ENCODE measurements around the gene NCKAP5. TPM values are rescaled to one million over a fixed set of nuclear protein-coding genes. Genes with fewer than 3 reads are reported as not detected.

Gene NCKAP5
- polyA plus RNA-seq, 2 donors: 2.2 to 3.0 TPM

DNA sequence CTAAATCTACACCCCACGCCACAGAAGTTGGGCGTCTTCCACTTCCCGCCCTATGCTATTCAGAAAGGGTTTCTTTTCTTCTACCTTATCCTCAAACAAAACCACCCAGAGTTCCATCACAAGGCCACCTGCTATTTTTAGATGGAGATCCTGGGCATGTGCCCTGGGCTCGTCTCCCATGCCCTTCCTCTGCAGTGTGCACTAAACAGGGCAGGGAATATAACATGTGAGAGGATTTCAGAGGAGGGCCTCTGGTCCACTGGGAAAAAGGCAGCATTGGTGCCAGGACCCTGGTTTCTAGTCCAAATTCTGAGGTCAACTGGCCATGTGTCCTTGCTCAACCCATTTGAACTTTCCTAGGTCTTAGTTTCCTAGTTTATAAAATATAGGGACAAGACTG lies 320.0 kb downstream of the NCKAP5 start:
- H3K9me3 ChIP-seq (ENCODE audit: control insufficient read depth in 2 of 2, insufficient read depth in 1 of 2, low read depth in 1 of 2, low read length in 1 of 2): no peaks in the 10 kb centered on the region
- 76 to 79% methylated on average over 4 of the region's 4 CpGs for WGBS, 2 donors
- H3K27ac ChIP-seq (ENCODE audit: low read depth in 2 of 2, low read length in 1 of 2): no peak overlapping the region
- no peak overlapping the region for H3K4me3 ChIP-seq (ENCODE audit: low read depth in 1 of 2, low read length in 2 of 2)
- no peaks in the 10 kb centered on the region for H3K27me3 ChIP-seq (ENCODE audit: control insufficient read depth in 1 of 2, insufficient read depth in 2 of 2, low read length in 2 of 2)
- no peaks in the 10 kb centered on the region for H3K36me3 ChIP-seq (ENCODE audit: control insufficient read depth in 2 of 2, insufficient read depth in 2 of 2, low read length in 1 of 2)
- peaks cover 0 to 3% of the 10 kb centered on the region in 2 donors for H3K4me1 ChIP-seq (ENCODE audit: control insufficient read depth in 2 of 2, insufficient read depth in 2 of 2, low read length in 1 of 2)

- WGBS, 2 donors: 64 to 71% methylated on average over 2 of the region's 2 CpGs
- H3K27ac ChIP-seq (ENCODE audit: low read depth in 2 of 2, low read length in 1 of 2): no peak overlapping the region
- no peak overlapping the region for H3K4me3 ChIP-seq (ENCODE audit: low read depth in 1 of 2, low read length in 2 of 2)
- no peaks in the 10 kb centered on the region for H3K36me3 ChIP-seq (ENCODE audit: control insufficient read depth in 2 of 2, insufficient read depth in 2 of 2, low read length in 1 of 2)
- no peaks in the 10 kb centered on the region for H3K9me3 ChIP-seq (ENCODE audit: control insufficient read depth in 2 of 2, insufficient read depth in 1 of 2, low read depth in 1 of 2, low read length in 1 of 2)
- no peaks in the 10 kb centered on the region for H3K27me3 ChIP-seq (ENCODE audit: control insufficient read depth in 1 of 2, insufficient read depth in 2 of 2, low read length in 2 of 2)
- H3K4me1 ChIP-seq (ENCODE audit: control insufficient read depth in 2 of 2, insufficient read depth in 2 of 2, low read length in 1 of 2): peaks cover 0 to 3% of the 10 kb centered on the region in 2 donors
Measured at GRCh38 chr2:133247631-133248030, 320.6 kb downstream of the NCKAP5 start.

- H3K36me3 ChIP-seq (ENCODE audit: control insufficient read depth in 2 of 2, insufficient read depth in 2 of 2, low read length in 1 of 2): no peaks in the 10 kb centered on the region
- H3K27ac ChIP-seq (ENCODE audit: low read depth in 2 of 2, low read length in 1 of 2): no peak overlapping the region
- H3K4me1 ChIP-seq (ENCODE audit: control insufficient read depth in 2 of 2, insufficient read depth in 2 of 2, low read length in 1 of 2): no peaks in the 10 kb centered on the region
- H3K9me3 ChIP-seq (ENCODE audit: control insufficient read depth in 2 of 2, insufficient read depth in 1 of 2, low read depth in 1 of 2, low read length in 1 of 2): no peaks in the 10 kb centered on the region
- H3K4me3 ChIP-seq (ENCODE audit: low read depth in 1 of 2, low read length in 2 of 2): no peak overlapping the region
- H3K27me3 ChIP-seq (ENCODE audit: control insufficient read depth in 1 of 2, insufficient read depth in 2 of 2, low read length in 2 of 2): no peaks in the 10 kb centered on the region
- WGBS, 2 donors: 51 to 55% methylated on average over 2 of the region's 2 CpGs
Measured at GRCh38 chr2:133241224-133241571, 327.1 kb downstream of the NCKAP5 start.

DNA sequence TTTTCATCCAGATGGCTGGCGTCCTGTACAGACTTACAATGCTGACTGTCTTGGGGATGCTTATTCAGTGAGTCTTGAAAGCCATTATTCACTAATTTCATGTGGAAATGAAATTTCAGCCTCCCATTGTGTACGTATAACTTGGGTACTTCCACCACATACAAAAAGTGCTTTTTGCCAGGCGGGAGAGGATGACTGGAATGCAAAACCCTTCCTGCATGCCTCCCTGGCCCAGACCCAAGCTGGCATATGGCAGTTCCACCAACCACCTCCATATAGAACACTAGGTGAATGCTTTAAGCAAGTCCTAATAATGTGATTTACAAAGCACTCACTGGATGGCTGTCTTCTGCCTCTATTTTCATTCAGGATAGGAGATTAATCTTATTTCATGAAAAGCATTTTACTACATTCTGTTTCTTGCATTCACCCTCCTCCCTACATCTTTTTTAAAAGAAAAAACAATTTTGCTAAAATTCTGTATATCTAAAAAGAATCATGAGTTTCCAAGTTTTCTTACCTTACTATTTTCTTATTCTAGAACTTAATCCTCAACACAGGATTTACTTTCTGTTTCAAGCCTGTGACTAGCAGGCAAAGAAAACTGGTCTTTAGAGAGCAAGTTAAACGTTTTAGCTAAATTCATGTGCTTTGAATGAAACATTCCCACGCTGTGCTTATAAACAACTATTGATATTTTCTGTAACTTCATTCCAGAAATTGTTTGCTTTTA lies 327.6 kb downstream of the NCKAP5 start:
- no peaks in the 10 kb centered on the region for H3K36me3 ChIP-seq (ENCODE audit: control insufficient read depth in 2 of 2, insufficient read depth in 2 of 2, low read length in 1 of 2)
- no peak overlapping the region for H3K4me3 ChIP-seq (ENCODE audit: low read depth in 1 of 2, low read length in 2 of 2)
- H3K9me3 ChIP-seq (ENCODE audit: control insufficient read depth in 2 of 2, insufficient read depth in 1 of 2, low read depth in 1 of 2, low read length in 1 of 2): no peaks in the 10 kb centered on the region
- no peaks in the 10 kb centered on the region for H3K27me3 ChIP-seq (ENCODE audit: control insufficient read depth in 1 of 2, insufficient read depth in 2 of 2, low read length in 2 of 2)
- H3K4me1 ChIP-seq (ENCODE audit: control insufficient read depth in 2 of 2, insufficient read depth in 2 of 2, low read length in 1 of 2): no peaks in the 10 kb centered on the region
- H3K27ac ChIP-seq (ENCODE audit: low read depth in 2 of 2, low read length in 1 of 2): peak overlapping the region in 1 of 2 donors; percentile 21
- 59 to 62% methylated on average over 5 of the region's 5 CpGs for WGBS, 2 donors

DNA sequence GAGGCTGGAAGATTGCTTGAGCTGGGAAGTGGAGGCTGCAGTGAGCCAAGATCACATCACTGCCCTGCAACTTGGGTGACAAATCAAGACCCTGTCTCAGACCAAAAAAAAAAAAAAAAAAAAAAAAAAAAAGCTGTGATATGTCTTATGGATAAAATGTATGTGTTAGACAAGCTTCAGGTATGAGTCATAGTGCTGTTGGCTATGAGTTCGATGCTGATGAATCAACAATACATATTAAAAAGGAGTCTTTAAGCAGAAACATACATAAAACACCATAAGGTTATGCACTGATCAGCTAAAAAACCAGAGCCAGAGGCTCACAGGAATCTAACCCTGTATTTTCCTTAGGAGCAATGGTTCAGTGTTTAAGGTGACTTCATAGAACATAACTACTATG lies 332.3 kb downstream of the NCKAP5 start:
- H3K27me3 ChIP-seq (ENCODE audit: control insufficient read depth in 1 of 2, insufficient read depth in 2 of 2, low read length in 2 of 2): no peaks in the 10 kb centered on the region
- H3K27ac ChIP-seq (ENCODE audit: low read depth in 2 of 2, low read length in 1 of 2): no peak overlapping the region
- H3K36me3 ChIP-seq (ENCODE audit: control insufficient read depth in 2 of 2, insufficient read depth in 2 of 2, low read length in 1 of 2): no peaks in the 10 kb centered on the region
- no peaks in the 10 kb centered on the region for H3K9me3 ChIP-seq (ENCODE audit: control insufficient read depth in 2 of 2, insufficient read depth in 1 of 2, low read depth in 1 of 2, low read length in 1 of 2)
- no peak overlapping the region for H3K4me3 ChIP-seq (ENCODE audit: low read depth in 1 of 2, low read length in 2 of 2)
- no peaks in the 10 kb centered on the region for H3K4me1 ChIP-seq (ENCODE audit: control insufficient read depth in 2 of 2, insufficient read depth in 2 of 2, low read length in 1 of 2)
- WGBS, 2 donors: 44 to 54% methylated on average over 1 of the region's 1 CpG

GRCh38 chr2:133232556-133232955 lies 335.7 kb downstream of the NCKAP5 start:
- Histone ChIP-seq H3K27me3 (ENCODE audit: control insufficient read depth in 1 of 2, insufficient read depth in 2 of 2, low read length in 2 of 2) (no peaks in the 10 kb centered on the region), H3K27ac (ENCODE audit: low read depth in 2 of 2, low read length in 1 of 2) (no peak overlapping the region)

GRCh38 chr2:133231264-133231663 lies 337.0 kb downstream of the NCKAP5 start:
- 79 to 95% methylated on average over 1 of the region's 1 CpG for WGBS, 2 donors
- H3K4me1 ChIP-seq (ENCODE audit: control insufficient read depth in 2 of 2, insufficient read depth in 2 of 2, low read length in 1 of 2): no peaks in the 10 kb centered on the region
- no peaks in the 10 kb centered on the region for H3K36me3 ChIP-seq (ENCODE audit: control insufficient read depth in 2 of 2, insufficient read depth in 2 of 2, low read length in 1 of 2)
- H3K9me3 ChIP-seq (ENCODE audit: control insufficient read depth in 2 of 2, insufficient read depth in 1 of 2, low read depth in 1 of 2, low read length in 1 of 2): no peaks in the 10 kb centered on the region
- no peaks in the 10 kb centered on the region for H3K27me3 ChIP-seq (ENCODE audit: control insufficient read depth in 1 of 2, insufficient read depth in 2 of 2, low read length in 2 of 2)
- H3K4me3 ChIP-seq (ENCODE audit: low read depth in 1 of 2, low read length in 2 of 2): no peak overlapping the region
- H3K27ac ChIP-seq (ENCODE audit: low read depth in 2 of 2, low read length in 1 of 2): no peak overlapping the region

More at GRCh38 chr2:133232556-133232955, 335.7 kb downstream of the NCKAP5 start:
- Histone ChIP-seq H3K4me3 (ENCODE audit: low read depth in 1 of 2, low read length in 2 of 2) (no peak overlapping the region), H3K36me3 (ENCODE audit: control insufficient read depth in 2 of 2, insufficient read depth in 2 of 2, low read length in 1 of 2) (no peaks in the 10 kb centered on the region), H3K9me3 (ENCODE audit: control insufficient read depth in 2 of 2, insufficient read depth in 1 of 2, low read depth in 1 of 2, low read length in 1 of 2) (no peaks in the 10 kb centered on the region), H3K4me1 (ENCODE audit: control insufficient read depth in 2 of 2, insufficient read depth in 2 of 2, low read length in 1 of 2) (no peaks in the 10 kb centered on the region)
- WGBS, 2 donors: 40 to 70% methylated on average over 1 of the region's 1 CpG

DNA sequence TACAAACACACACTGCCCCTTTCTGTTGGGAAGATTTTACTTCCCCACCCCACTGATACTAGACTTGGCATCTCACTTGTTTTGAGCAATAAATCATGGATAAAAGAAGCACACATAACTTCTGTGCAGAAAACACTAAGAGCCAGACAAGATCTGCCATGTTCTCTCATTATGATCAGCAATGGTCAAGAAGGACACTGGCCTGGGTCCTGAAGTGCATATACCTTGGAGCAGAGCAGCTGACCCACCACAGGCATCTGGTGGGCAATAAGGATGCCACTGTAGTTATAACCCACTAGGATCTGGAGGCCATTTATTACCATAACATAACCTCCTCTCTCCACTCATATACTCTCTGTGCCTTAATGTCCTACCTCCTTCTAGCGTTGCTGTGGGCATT lies 338.3 kb downstream of the NCKAP5 start:
- WGBS, 2 donors: 83 to 91% methylated on average over 1 of the region's 1 CpG

DNA sequence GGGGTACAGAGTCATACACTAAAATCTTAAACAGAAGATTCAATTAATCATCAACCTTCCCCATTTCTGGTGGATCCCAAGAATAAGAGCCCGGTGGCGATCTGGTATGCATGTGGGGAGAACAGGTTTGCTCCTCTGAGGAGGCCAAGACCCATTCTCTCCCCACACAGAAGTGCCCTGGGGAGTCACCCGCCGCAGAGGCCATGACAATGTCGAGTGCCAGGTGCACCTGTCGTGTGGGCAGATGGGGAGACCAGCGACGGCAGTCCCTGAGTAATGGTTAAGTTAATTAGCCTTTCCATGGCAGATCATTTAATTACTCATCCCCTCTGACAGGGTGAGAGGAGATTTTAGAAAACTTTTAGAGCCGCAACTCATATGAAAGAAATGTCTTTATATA lies 345.0 kb downstream of the NCKAP5 start:
- WGBS, 2 donors: 86 to 92% methylated on average over 9 of the region's 9 CpGs
- H3K4me3 ChIP-seq (ENCODE audit: low read depth in 1 of 2, low read length in 2 of 2): no peak overlapping the region
- no peaks in the 10 kb centered on the region for H3K27me3 ChIP-seq (ENCODE audit: control insufficient read depth in 1 of 2, insufficient read depth in 2 of 2, low read length in 2 of 2)
- no peak overlapping the region for H3K27ac ChIP-seq (ENCODE audit: low read depth in 2 of 2, low read length in 1 of 2)
- no peaks in the 10 kb centered on the region for H3K9me3 ChIP-seq (ENCODE audit: control insufficient read depth in 2 of 2, insufficient read depth in 1 of 2, low read depth in 1 of 2, low read length in 1 of 2)
- H3K36me3 ChIP-seq (ENCODE audit: control insufficient read depth in 2 of 2, insufficient read depth in 2 of 2, low read length in 1 of 2): no peaks in the 10 kb centered on the region
- no peaks in the 10 kb centered on the region for H3K4me1 ChIP-seq (ENCODE audit: control insufficient read depth in 2 of 2, insufficient read depth in 2 of 2, low read length in 1 of 2)

More for the DNA sequence above, 338.3 kb downstream of the NCKAP5 start:
- no peaks in the 10 kb centered on the region for H3K36me3 ChIP-seq (ENCODE audit: control insufficient read depth in 2 of 2, insufficient read depth in 2 of 2, low read length in 1 of 2)
- no peaks in the 10 kb centered on the region for H3K9me3 ChIP-seq (ENCODE audit: control insufficient read depth in 2 of 2, insufficient read depth in 1 of 2, low read depth in 1 of 2, low read length in 1 of 2)
- no peak overlapping the region for H3K27ac ChIP-seq (ENCODE audit: low read depth in 2 of 2, low read length in 1 of 2)
- H3K4me3 ChIP-seq (ENCODE audit: low read depth in 1 of 2, low read length in 2 of 2): no peak overlapping the region
- H3K4me1 ChIP-seq (ENCODE audit: control insufficient read depth in 2 of 2, insufficient read depth in 2 of 2, low read length in 1 of 2): no peaks in the 10 kb centered on the region
- no peaks in the 10 kb centered on the region for H3K27me3 ChIP-seq (ENCODE audit: control insufficient read depth in 1 of 2, insufficient read depth in 2 of 2, low read length in 2 of 2)

DNA sequence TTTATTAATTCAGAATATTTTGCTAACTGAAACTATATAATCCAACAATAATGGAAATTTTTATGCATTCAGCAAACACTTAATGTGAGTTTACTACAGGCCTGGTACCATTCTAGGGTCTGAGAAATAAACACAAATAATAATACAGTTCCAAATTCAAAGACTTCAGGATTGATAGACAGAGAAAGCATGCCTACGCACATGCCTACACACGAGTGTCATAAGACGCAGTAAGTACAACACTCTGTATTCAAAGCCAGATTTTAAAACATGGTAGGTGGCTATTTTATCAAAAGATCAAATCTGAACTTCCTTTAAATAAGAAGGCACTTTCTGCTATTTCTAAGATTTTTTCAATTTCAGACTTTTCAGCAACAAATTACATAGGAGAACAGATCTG lies 346.9 kb downstream of the NCKAP5 start:
- H3K4me3 ChIP-seq (ENCODE audit: low read depth in 1 of 2, low read length in 2 of 2): no peak overlapping the region
- no peaks in the 10 kb centered on the region for H3K4me1 ChIP-seq (ENCODE audit: control insufficient read depth in 2 of 2, insufficient read depth in 2 of 2, low read length in 1 of 2)
- H3K36me3 ChIP-seq (ENCODE audit: control insufficient read depth in 2 of 2, insufficient read depth in 2 of 2, low read length in 1 of 2): no peaks in the 10 kb centered on the region
- H3K27me3 ChIP-seq (ENCODE audit: control insufficient read depth in 1 of 2, insufficient read depth in 2 of 2, low read length in 2 of 2): no peaks in the 10 kb centered on the region
- WGBS, 2 donors: 94 to 96% methylated on average over 3 of the region's 3 CpGs
- H3K27ac ChIP-seq (ENCODE audit: low read depth in 2 of 2, low read length in 1 of 2): no peak overlapping the region
- no peaks in the 10 kb centered on the region for H3K9me3 ChIP-seq (ENCODE audit: control insufficient read depth in 2 of 2, insufficient read depth in 1 of 2, low read depth in 1 of 2, low read length in 1 of 2)

All from esophagus (tissue), 2 donors.